HG03159 (cell line): ENCODE results near the gene USP48.

Experiments used
- ATAC-seq: cut with Tn5 transposase; IDR thresholded peaks from one replicate; pipeline ENCODE4 v1.9.1; 2021; ENCODE audit warnings: mild to moderate bottlenecking, moderate library complexity; ENCODE audit not compliant: unreplicated experiment

The USP48 gene

GRCh38 chr1:21670956-21671902 lies 111.7 kb downstream of the USP48 start:
- no peak for ATAC-seq

- no peak for ATAC-seq
These were observed 112.7 kb downstream of the USP48 start for GRCh38 chr1:21670059-21670881.

GRCh38 chr1:21669258-21670058 lies 113.5 kb downstream of the USP48 start, which contains the start of gene RAP1GAP:
TSS of gene RAP1GAP (minus strand) at chr1:21669357. CDS start at chr1:21620032, 49,325 bp downstream.
- no peak for ATAC-seq

GRCh38 chr1:21668951-21669257 lies 114.0 kb downstream of the USP48 start:
- no peak for ATAC-seq

- ATAC-seq, result no peak
These were observed 114.6 kb downstream of the USP48 start for GRCh38 chr1:21668232-21668950.

- ATAC-seq, result no peak
These were observed 115.4 kb downstream of the USP48 start for GRCh38 chr1:21667348-21668231.

- ATAC-seq, result no peak
These were observed 116.2 kb downstream of the USP48 start for GRCh38 chr1:21666576-21667320.

- ATAC-seq, result no peak
These were observed 117.0 kb downstream of the USP48 start for GRCh38 chr1:21665711-21666575.

GRCh38 chr1:21664806-21665588 lies 118.0 kb downstream of the USP48 start:
- ATAC-seq, result no peak

GRCh38 chr1:21663951-21664805 lies 118.8 kb downstream of the USP48 start:
- no peak for ATAC-seq

- ATAC-seq, result no peak
These were observed 119.5 kb downstream of the USP48 start for GRCh38 chr1:21663248-21663950.

- ATAC-seq, result no peak
These were observed 120.3 kb downstream of the USP48 start for GRCh38 chr1:21662426-21663247.

- no peak for ATAC-seq
These were observed 121.1 kb downstream of the USP48 start for GRCh38 chr1:21661886-21662285.

GRCh38 chr1:21659924-21660326 lies 123.0 kb downstream of the USP48 start:
- ATAC-seq, result no peak
